ENCODE data around the gene SETBP1. TPM values are rescaled to one million over a fixed set of nuclear protein-coding genes. Genes with fewer than 3 reads are reported as not detected.

Gene SETBP1
- total RNA-seq, 4 donors from 2014 or later: 7.8 to 16.6 (median 11.7) TPM

DNA sequence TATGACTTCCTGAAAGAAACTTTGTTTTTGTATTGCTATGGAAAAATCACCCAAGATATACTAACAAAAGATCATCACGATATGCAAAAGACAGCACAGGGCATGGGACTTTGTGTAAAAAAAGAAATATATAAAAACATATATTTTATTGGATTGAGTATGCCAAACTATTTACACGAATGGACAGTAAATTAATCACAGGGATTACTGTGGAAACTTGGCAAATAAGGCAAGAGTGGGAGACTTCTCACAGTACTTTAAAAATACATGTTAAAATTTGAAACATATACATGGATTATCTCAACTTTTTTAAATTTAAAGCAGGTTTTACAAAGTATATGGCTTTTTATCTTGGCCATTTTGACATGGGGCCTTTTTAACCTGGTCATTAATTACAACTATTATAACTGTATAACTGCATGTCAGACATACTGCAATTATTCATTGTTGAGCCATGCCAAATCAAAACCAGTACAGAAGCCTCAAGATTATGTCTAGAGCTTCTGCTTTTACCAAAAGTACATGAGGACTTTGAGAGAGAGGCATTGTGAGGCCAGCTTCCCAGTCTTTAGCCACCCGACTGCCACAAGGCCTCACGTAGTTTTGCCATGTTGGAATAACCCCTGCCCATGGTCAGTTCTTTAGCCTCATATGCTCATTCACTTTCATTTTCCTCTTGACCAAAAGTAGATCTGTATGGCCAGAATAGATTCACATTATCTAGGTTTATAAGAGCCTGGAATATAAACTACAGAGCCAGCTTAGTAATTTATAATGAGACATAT is 419.8 kb downstream of the SETBP1 start:
- DNase-seq (ENCODE audit: low spot score in 2 of 2): no peak
- WGBS, 2 donors: 85 to 86% methylated on average over 4 of the region's 4 CpGs
- intact Hi-C loops (cut with DNase I; ENCODE audit: low total_unique reads): no loop called here
- TF ChIP-seq, protein P1, sequence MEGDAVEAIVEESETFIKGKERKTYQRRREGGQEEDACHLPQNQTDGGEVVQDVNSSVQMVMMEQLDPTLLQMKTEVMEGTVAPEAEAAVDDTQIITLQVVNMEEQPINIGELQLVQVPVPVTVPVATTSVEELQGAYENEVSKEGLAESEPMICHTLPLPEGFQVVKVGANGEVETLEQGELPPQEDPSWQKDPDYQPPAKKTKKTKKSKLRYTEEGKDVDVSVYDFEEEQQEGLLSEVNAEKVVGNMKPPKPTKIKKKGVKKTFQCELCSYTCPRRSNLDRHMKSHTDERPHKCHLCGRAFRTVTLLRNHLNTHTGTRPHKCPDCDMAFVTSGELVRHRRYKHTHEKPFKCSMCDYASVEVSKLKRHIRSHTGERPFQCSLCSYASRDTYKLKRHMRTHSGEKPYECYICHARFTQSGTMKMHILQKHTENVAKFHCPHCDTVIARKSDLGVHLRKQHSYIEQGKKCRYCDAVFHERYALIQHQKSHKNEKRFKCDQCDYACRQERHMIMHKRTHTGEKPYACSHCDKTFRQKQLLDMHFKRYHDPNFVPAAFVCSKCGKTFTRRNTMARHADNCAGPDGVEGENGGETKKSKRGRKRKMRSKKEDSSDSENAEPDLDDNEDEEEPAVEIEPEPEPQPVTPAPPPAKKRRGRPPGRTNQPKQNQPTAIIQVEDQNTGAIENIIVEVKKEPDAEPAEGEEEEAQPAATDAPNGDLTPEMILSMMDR (IDR thresholded peaks at IDR 0.05): no peak
- TF ChIP-seq POLR2A (IDR thresholded peaks at IDR 0.05): no peak
- H3K4me3 ChIP-seq (ENCODE audit: low read depth, poor library complexity, severe bottlenecking): no peak overlapping the region

DNA sequence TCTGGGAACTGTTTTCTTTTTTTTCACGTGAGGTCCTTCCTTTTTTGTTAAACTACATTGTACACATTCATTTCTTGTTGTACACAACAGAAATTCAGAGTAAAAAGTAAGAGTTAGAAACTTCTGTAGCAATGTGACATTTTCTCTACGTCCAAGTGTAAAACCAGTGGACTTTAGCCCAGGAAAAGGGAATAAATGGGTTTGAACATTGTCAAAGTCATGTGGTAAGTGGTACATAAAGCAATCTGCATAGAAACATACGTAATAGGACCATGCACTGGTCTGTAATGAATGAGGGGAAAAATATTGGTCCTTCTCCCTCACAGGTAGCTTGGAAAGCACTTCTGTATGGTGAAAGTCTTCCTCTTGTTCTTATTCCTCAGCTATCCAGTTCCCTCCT is 421.4 kb downstream of the SETBP1 start:
- no peak overlapping the region for H3K4me3 ChIP-seq (ENCODE audit: low read depth, poor library complexity, severe bottlenecking)
- intact Hi-C loops (cut with DNase I; ENCODE audit: low total_unique reads): no loop called here
- no peak for DNase-seq (ENCODE audit: low spot score in 2 of 2)
- 88 to 92% methylated on average over 3 of the region's 3 CpGs for WGBS, 2 donors
- TF ChIP-seq POLR2A (IDR thresholded peaks at IDR 0.05): no peak
- TF ChIP-seq, protein P1 (IDR thresholded peaks at IDR 0.05): no peak

DNA sequence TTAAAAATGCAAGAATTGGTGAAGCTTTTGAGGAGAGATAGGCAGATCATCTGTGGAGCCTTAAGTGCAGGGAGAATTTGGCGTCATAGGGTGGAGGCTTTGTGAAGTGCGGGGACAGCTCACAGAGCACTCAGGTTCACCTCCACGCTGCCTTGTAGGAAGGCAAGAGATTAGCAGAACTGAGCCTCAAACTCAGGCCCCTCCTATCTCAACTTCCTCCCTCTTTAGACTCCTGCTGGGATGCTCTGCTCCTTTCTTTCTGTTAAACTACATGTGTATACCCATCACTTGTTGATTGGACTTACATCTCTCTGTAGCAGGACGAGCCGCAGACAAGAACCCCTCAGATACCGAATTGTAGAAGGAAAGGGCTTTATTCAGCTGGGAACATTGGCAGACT is 422.2 kb downstream of the SETBP1 start:
- H3K4me3 ChIP-seq (ENCODE audit: low read depth, poor library complexity, severe bottlenecking): no peak overlapping the region
- TF ChIP-seq, protein P1 (IDR thresholded peaks at IDR 0.05): no peak
- no peak for TF ChIP-seq POLR2A (IDR thresholded peaks at IDR 0.05)
- no peak for DNase-seq (ENCODE audit: low spot score in 2 of 2)
- intact Hi-C loops (cut with DNase I; ENCODE audit: low total_unique reads): no loop called here
- 89 to 93% methylated on average over 6 of the region's 6 CpGs for WGBS, 2 donors

DNA sequence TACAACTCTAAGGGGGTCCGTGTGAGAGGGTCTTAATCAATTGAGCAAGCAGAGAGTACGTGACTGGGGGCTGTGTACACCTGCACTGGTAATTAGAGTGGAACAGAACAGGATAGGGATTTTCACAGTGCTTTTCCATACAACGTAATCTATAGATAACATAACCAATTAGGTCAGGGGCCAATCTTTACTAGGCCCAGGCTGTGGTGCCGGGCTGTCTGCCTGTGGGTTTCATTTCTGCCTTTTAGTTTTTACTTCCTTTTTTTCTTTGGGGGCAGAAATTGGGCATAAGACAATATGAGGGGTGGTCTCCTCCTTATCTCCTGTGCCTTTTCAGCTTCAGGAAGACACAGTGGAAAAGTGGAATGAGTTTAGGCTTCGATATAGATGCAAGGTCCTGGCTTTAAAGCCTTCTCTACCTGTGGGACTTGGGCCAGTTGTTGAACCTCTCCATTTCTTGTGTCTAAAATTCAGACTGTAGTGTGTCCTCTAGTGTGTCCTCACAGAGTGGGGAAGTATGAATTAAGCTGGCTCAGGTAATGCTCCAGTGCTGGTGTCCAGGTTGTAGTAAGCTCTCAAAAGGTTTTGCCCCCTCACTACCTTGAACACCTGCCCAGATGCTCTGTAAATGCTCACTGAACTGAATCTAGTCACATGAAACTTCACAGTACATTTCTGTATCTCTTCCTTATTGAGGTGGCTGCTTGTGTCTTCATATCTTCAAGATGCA is 422.8 kb downstream of the SETBP1 start:
- H3K4me3 ChIP-seq (ENCODE audit: low read depth, poor library complexity, severe bottlenecking): no peak overlapping the region
- intact Hi-C loops (cut with DNase I; ENCODE audit: low total_unique reads): no loop called here
- TF ChIP-seq POLR2A (IDR thresholded peaks at IDR 0.05): no peak
- TF ChIP-seq, protein P1 (IDR thresholded peaks at IDR 0.05): no peak
- no peak for DNase-seq (ENCODE audit: low spot score in 2 of 2)
- WGBS, 2 donors: 88 to 90% methylated on average over 5 of the region's 5 CpGs

DNA sequence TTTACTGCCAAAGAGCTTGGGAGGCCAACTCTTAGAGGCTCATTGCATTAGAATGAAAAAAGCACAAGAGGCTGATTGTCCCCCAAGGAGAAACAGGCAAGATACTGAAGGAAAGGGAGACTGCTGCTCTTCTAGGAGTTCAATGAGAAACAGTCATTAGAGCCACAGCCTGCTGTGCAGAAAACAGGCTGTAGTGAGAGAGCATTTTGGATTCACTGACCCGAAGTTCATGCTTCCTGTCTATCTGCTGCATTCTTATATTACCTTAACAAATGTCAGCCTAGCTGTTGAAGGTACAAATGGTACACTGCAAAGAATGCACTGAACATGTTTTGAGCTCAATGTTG is 423.3 kb downstream of the SETBP1 start:
- DNase-seq (ENCODE audit: low spot score in 2 of 2): no peak
- no peak for TF ChIP-seq POLR2A (IDR thresholded peaks at IDR 0.05)
- TF ChIP-seq, protein P1 (IDR thresholded peaks at IDR 0.05): no peak
- intact Hi-C loops (cut with DNase I; ENCODE audit: low total_unique reads): no loop called here
- WGBS, 2 donors: 81 to 88% methylated on average over 1 of the region's 1 CpG
- H3K4me3 ChIP-seq (ENCODE audit: low read depth, poor library complexity, severe bottlenecking): no peak overlapping the region

Measured in lower leg skin (tissue), 4 donors.